GM12801 (cell line): ENCODE data around the gene ANO2.

Source experiments
- TF ChIP-seq, protein P1 (sequence below): IDR thresholded peaks from one replicate; pipeline ENCODE4 v1.5.1; 2011; ENCODE audit warnings: control low read depth; ENCODE audit not compliant: insufficient read length; ENCODE audit errors: extremely low read depth

The ANO2 gene

DNA sequence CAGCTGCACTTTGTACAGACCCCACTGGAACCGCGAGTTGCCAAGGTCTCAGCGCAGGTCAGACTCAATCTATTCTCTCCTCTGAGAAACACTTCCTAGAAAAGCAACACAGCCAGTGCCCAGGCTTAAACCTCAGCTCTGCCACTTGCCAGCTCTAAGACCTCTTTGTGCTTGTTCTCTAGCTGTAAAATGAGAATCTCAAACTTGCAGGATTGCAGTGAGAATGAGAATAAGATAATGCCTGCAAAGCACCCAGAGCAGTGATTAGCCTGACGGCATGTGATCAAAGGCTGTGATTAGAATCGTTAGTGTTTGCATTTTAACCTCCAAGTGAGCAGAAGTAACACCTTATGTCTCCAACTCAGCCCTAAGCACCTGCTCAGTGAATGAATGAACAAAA lies 21.3 kb downstream of the ANO2 start:
- TF ChIP-seq, protein P1, sequence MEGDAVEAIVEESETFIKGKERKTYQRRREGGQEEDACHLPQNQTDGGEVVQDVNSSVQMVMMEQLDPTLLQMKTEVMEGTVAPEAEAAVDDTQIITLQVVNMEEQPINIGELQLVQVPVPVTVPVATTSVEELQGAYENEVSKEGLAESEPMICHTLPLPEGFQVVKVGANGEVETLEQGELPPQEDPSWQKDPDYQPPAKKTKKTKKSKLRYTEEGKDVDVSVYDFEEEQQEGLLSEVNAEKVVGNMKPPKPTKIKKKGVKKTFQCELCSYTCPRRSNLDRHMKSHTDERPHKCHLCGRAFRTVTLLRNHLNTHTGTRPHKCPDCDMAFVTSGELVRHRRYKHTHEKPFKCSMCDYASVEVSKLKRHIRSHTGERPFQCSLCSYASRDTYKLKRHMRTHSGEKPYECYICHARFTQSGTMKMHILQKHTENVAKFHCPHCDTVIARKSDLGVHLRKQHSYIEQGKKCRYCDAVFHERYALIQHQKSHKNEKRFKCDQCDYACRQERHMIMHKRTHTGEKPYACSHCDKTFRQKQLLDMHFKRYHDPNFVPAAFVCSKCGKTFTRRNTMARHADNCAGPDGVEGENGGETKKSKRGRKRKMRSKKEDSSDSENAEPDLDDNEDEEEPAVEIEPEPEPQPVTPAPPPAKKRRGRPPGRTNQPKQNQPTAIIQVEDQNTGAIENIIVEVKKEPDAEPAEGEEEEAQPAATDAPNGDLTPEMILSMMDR = no peak

- TF ChIP-seq, protein P1 = no peak
Measured at GRCh38 chr12:5923043-5923605, 21.9 kb downstream of the ANO2 start.

DNA sequence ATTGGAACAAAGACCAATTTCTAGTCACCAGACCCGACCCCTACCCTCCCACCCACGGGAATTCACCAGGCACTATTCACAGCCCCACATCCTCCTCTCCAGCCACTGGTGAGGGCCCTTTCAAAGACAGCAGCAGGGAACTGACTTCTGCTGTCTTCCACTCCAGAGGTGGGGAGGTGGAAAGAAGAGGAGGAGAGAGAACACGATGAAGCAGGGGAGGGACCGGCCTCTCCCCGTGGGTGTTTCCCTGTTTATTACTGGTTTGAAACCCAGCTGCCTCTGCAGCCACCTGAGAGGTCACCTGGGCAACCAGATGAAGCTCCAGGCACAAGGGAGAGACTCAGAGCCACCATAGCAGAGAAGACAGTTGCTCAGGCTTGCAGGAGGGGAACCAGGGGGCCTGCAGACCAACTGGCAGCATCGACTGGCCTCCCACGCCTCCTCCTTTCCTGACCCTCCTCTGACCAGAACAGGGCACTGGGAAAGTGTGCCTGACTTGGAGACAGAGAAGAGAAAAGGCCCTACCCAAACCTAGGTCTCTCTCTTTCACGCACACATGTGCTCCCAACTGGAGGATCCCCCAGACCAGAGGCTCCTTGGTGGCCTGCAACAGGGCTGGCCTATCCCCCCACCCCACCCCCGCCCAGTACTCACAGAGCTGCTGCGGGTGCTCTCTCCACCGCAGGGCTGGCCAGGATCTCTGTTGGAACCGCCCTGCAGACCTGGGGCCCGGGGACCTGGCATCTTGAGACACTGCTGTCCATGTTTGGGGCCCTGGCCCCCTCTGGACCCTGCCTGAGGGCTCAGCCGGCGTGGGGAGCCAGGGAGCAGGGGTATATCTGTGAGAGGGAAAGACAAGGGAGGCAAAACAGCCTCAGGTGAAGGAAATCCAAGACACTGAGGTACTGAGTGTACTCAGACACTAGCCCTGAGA lies 22.8 kb downstream of the ANO2 start:
- TF ChIP-seq, protein P1 = no peak

DNA sequence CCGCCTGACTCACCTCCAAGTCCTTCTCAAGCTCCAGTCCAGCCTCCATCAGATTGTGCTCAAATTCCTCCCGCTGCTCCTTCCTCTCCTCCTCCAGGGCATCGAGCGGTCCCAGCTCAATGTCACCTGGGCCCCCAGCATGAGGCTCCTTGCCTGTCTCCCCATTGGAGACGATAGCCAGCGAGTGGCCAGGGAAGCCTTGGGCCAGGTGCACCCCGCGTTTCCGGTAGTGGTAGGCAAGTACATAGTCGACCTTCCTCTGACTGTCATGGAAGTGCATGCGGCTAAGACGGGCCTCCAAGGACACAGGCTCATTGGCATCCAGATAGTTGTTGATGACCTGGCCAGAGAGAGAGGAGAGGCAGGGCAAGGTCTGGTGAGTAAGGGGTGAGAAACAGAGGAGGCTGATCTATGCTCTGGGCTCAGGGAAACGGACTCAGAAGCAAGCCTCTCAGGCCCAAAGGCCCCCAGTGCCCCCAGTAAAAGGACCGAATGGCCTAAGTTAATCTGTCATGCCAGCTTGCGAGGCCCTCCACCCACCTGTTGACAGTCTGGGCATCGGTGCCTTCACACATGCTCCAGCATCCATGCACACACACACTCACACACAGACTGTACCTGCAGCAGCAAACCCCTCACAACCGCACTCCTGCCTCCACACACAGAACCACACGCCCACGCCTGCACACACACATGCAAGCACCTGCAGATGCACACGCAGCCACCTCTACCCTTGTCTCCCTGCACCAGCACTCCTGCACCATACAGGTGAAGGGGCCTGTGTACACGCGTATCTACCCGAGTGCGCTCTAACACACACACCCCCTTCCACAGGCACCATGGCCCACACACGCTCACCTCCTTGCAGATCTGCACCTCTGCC lies 23.8 kb downstream of the ANO2 start:
- TF ChIP-seq, protein P1 = no peak

- TF ChIP-seq, protein P1 = no peak
Measured at GRCh38 chr12:5916785-5917290, 28.2 kb downstream of the ANO2 start.

GRCh38 chr12:5915511-5915910 lies 29.5 kb downstream of the ANO2 start:
- TF ChIP-seq, protein P1 = no peak
